SK-N-SH (cell line): ENCODE measurements around the gene RNF112.

Source experiments
- FOXJ3 ChIP-seq: sonication (generic); formaldehyde crosslinking; IDR thresholded peaks from 2 replicates; pipeline ENCODE4 v1.5.1; 2020; ENCODE audit warnings: mild to moderate bottlenecking, missing genetic modification reagents
- RAD21 ChIP-seq: IDR thresholded peaks from 2 replicates; pipeline ENCODE4 v1.6.1; 2012; ENCODE audit warnings: mild to moderate bottlenecking, low read length
- TF ChIP-seq, protein P1 (sequence below): fragments of 150-350 bp; IDR thresholded peaks from 2 replicates; pipeline ENCODE4 v1.6.1; 2016; ENCODE audit warnings: mild to moderate bottlenecking, low read depth, low read length
- TF ChIP-seq, protein P2 (sequence below): fragments of 200-600 bp; sonication (generic); IDR thresholded peaks from 2 replicates; pipeline ENCODE4 v1.6.1; 2017; ENCODE audit warnings: antibody characterized with exemption, mild to moderate bottlenecking, moderate library complexity

- TF ChIP-seq FOXJ3 (no peak), RAD21 (no peak)
- TF ChIP-seq, protein P1, sequence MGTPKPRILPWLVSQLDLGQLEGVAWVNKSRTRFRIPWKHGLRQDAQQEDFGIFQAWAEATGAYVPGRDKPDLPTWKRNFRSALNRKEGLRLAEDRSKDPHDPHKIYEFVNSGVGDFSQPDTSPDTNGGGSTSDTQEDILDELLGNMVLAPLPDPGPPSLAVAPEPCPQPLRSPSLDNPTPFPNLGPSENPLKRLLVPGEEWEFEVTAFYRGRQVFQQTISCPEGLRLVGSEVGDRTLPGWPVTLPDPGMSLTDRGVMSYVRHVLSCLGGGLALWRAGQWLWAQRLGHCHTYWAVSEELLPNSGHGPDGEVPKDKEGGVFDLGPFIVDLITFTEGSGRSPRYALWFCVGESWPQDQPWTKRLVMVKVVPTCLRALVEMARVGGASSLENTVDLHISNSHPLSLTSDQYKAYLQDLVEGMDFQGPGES, result no peak
- TF ChIP-seq, protein P2, sequence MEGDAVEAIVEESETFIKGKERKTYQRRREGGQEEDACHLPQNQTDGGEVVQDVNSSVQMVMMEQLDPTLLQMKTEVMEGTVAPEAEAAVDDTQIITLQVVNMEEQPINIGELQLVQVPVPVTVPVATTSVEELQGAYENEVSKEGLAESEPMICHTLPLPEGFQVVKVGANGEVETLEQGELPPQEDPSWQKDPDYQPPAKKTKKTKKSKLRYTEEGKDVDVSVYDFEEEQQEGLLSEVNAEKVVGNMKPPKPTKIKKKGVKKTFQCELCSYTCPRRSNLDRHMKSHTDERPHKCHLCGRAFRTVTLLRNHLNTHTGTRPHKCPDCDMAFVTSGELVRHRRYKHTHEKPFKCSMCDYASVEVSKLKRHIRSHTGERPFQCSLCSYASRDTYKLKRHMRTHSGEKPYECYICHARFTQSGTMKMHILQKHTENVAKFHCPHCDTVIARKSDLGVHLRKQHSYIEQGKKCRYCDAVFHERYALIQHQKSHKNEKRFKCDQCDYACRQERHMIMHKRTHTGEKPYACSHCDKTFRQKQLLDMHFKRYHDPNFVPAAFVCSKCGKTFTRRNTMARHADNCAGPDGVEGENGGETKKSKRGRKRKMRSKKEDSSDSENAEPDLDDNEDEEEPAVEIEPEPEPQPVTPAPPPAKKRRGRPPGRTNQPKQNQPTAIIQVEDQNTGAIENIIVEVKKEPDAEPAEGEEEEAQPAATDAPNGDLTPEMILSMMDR, result no peak
These were observed 28.2 kb upstream of the RNF112 start for GRCh38 chr17:19382531-19383444.
